Stimulated activated CD8-positive, alpha-beta memory T cell treated with anti-CD3 and anti-CD28 coated beads, Interleukin-15, amount 100 ng/mL, for 24 hours (primary cell): ENCODE results near the gene PPIG.
"Not testable (repeated sequence)": the region's sequence is repeated elsewhere in the genome, so short reads cannot be mapped to it uniquely, and the experiment has no call there.

ENCODE experiments used
- DNase-seq: peaks from one replicate; pipeline ENCODE4 v3.0.0-alpha.2; 2020; ENCODE audit warnings: low read depth

The PPIG gene

GRCh38 chr2:169596546-169596945 is 12.4 kb downstream of the PPIG start:
- DNase-seq: not testable (repeated sequence)

- no peak for DNase-seq
Measured at GRCh38 chr2:169598982-169599381, 14.8 kb downstream of the PPIG start.

GRCh38 chr2:169599568-169599967 is 15.4 kb downstream of the PPIG start:
- DNase-seq: no peak

GRCh38 chr2:169609264-169609663 is 25.1 kb downstream of the PPIG start:
- DNase-seq: no peak

- no peak for DNase-seq
Measured at GRCh38 chr2:169613876-169614275, 29.7 kb downstream of the PPIG start.

- DNase-seq: not testable (repeated sequence)
Measured at GRCh38 chr2:169615982-169616381, 31.8 kb downstream of the PPIG start.

GRCh38 chr2:169619946-169620345 is 35.8 kb downstream of the PPIG start:
- no peak for DNase-seq

GRCh38 chr2:169620509-169620908 is 36.4 kb downstream of the PPIG start:
- DNase-seq: no peak

GRCh38 chr2:169623235-169623634 is 39.1 kb downstream of the PPIG start:
- DNase-seq: no peak

- DNase-seq: no peak
Measured at GRCh38 chr2:169625781-169626180, 41.6 kb downstream of the PPIG start.

GRCh38 chr2:169636440-169637097 is 52.4 kb downstream of the PPIG start:
- no peak for DNase-seq

GRCh38 chr2:169637620-169638019 is 53.5 kb downstream of the PPIG start:
- no peak for DNase-seq

- no peak for DNase-seq
Measured at GRCh38 chr2:169640104-169640503, 56.0 kb downstream of the PPIG start.

- no peak for DNase-seq
Measured at GRCh38 chr2:169641464-169641863, 57.3 kb downstream of the PPIG start.

GRCh38 chr2:169644173-169644572 is 60.0 kb downstream of the PPIG start:
- DNase-seq: no peak

GRCh38 chr2:169647496-169647895 is 63.3 kb downstream of the PPIG start:
- DNase-seq: no peak

- no peak for DNase-seq
Measured at GRCh38 chr2:169649278-169649677, 65.1 kb downstream of the PPIG start.

GRCh38 chr2:169653636-169654035 is 69.5 kb downstream of the PPIG start:
- DNase-seq: no peak

- no peak for DNase-seq
Measured at GRCh38 chr2:169656164-169656563, 72.0 kb downstream of the PPIG start.

GRCh38 chr2:169658877-169659276 is 74.7 kb downstream of the PPIG start:
- no peak for DNase-seq

GRCh38 chr2:169659320-169659719 is 75.2 kb downstream of the PPIG start:
- DNase-seq: no peak

GRCh38 chr2:169661265-169661664 is 77.1 kb downstream of the PPIG start:
- DNase-seq: no peak

- DNase-seq: no peak
Measured at GRCh38 chr2:169662744-169663143, 78.6 kb downstream of the PPIG start.

GRCh38 chr2:169663247-169663646 is 79.1 kb downstream of the PPIG start:
- DNase-seq: no peak

GRCh38 chr2:169664600-169664977 is 80.4 kb downstream of the PPIG start:
- no peak for DNase-seq
